ENCODE measurements around the gene CFAP77. TPM values are rescaled to one million over a fixed set of nuclear protein-coding genes. Genes with fewer than 3 reads are reported as not detected.

CFAP77 gene
- total RNA-seq, 4 donors from 2014 or later, result not detected

DNA sequence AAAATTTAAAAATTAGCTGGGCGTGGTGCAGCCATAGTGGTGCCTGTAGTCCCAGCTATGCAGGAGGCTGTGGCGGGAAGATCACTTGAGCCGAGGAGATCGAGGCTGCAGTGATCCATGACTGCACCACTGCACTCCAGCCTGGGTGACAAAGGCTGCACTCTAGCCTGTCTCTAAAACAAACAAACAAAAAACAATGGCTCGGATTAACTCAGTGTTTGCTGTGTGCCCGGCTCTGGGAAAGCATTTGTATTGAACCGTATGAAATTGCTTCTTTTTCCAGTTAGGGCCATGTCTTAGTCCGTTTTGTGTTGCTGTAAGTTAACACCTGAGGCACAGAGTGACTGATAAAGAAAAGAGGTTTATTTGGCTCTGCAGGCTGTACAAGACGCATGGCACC is 62.6 kb downstream of the CFAP77 start:
- intact Hi-C loops (cut with DNase I; ENCODE audit: low total_unique reads), result no loop called here
- 69% methylated on average over 9 of the region's 9 CpGs; no CpG with 5 or more reads in 1 of the 2 donors for WGBS, 2 donors (ENCODE audit: low coverage in 1 of 2)
- H3K27me3 ChIP-seq, result peaks cover 12% of the 10 kb centered on the region

DNA sequence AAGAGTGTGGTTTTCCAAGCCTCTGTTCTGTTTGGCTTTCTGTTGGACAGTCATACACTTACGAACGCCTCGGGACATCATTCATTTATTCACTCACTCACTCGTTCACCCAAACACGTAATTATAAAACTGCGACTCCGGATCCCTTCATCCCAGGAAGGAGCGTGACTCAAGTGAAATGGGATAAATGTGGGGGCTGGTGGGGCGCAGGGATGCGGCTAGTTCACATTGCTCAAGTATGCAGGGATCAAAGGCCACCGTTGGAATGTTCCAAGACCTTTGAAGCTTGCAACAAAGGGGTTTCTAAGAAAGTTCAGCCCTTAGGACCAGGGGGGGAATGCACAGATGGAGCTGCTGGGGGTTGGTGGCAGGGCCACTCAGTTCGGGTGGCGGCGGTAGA is 64.2 kb downstream of the CFAP77 start:
- intact Hi-C loops (cut with DNase I; ENCODE audit: low total_unique reads) (no loop called here), in situ Hi-C loops (cut with MboI; ENCODE audit: low pct_ligation_motif_present in 1 of 4, low pct_unique_long_range_greater_than_20kb in 1 of 4, low sequenced_read_pairs in 3 of 4) (no loop called here)
- H3K4me3 ChIP-seq, result no peak overlapping the region
- no peak for DNase-seq
- H3K27ac ChIP-seq, result no peak overlapping the region
- no peak for TF ChIP-seq POLR2AphosphoS5 (IDR thresholded peaks at IDR 0.05)
- TF ChIP-seq, protein P1, sequence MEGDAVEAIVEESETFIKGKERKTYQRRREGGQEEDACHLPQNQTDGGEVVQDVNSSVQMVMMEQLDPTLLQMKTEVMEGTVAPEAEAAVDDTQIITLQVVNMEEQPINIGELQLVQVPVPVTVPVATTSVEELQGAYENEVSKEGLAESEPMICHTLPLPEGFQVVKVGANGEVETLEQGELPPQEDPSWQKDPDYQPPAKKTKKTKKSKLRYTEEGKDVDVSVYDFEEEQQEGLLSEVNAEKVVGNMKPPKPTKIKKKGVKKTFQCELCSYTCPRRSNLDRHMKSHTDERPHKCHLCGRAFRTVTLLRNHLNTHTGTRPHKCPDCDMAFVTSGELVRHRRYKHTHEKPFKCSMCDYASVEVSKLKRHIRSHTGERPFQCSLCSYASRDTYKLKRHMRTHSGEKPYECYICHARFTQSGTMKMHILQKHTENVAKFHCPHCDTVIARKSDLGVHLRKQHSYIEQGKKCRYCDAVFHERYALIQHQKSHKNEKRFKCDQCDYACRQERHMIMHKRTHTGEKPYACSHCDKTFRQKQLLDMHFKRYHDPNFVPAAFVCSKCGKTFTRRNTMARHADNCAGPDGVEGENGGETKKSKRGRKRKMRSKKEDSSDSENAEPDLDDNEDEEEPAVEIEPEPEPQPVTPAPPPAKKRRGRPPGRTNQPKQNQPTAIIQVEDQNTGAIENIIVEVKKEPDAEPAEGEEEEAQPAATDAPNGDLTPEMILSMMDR (IDR thresholded peaks at IDR 0.05), result no peak
- no peak for TF ChIP-seq EP300 (IDR thresholded peaks at IDR 0.05; ENCODE audit: low read depth)
- TF ChIP-seq POLR2A (IDR thresholded peaks at IDR 0.05), result no peak
- no peaks in the 10 kb centered on the region for H3K36me3 ChIP-seq
- peaks cover 11% of the 10 kb centered on the region for H3K27me3 ChIP-seq
- H3K9me3 ChIP-seq, result no peaks in the 10 kb centered on the region
- WGBS, 2 donors (ENCODE audit: low coverage in 1 of 2), result 71 to 77% methylated on average over 13 to 14 of the region's 14 CpGs
- H3K4me1 ChIP-seq, result no peaks in the 10 kb centered on the region

More for the DNA sequence above, 62.6 kb downstream of the CFAP77 start:
- H3K27ac ChIP-seq, result no peak overlapping the region
- in situ Hi-C loops (cut with MboI; ENCODE audit: low pct_ligation_motif_present in 1 of 4, low pct_unique_long_range_greater_than_20kb in 1 of 4, low sequenced_read_pairs in 3 of 4), result no loop called here
- no peaks in the 10 kb centered on the region for H3K36me3 ChIP-seq
- H3K9me3 ChIP-seq, result no peaks in the 10 kb centered on the region
- H3K4me3 ChIP-seq, result no peak overlapping the region
- no peaks in the 10 kb centered on the region for H3K4me1 ChIP-seq
- TF ChIP-seq POLR2AphosphoS5 (IDR thresholded peaks at IDR 0.05), result no peak
- TF ChIP-seq POLR2A (IDR thresholded peaks at IDR 0.05), result no peak
- TF ChIP-seq EP300 (IDR thresholded peaks at IDR 0.05; ENCODE audit: low read depth), result no peak
- TF ChIP-seq, protein P1 (IDR thresholded peaks at IDR 0.05), result no peak
- DNase-seq, result no peak

DNA sequence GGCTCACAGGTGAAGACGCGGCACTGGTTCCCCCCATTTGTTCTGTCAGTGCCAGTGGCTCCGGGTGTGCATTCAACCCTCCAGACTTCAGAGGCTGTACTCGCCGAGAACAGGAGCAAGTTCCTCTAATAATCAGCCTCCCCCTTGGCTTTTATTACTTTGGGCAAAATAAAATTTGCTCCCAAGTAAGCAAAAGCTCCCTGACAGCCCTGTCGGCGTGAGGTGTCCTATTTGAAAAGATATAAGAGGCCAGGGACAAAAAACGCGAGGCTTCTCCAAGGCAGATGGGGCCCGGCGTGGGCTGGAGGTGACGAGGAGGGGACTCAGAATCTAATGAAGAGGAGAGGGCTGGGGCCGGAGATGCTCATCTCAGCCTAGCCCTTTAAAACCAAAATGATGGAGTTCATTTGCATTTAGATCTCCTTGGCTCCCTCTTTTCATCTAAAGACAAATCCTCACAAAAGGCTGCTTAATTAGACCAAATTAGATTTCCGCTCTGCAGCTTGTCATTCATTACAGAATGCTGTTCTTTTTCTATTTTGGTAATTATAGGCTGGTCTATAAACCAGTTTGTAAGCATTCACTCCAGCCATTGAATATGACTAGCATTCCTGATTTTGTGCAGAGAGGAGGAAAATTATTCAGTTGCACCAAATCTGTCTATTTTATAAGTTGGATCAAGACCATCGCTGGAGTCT is 68.5 kb downstream of the CFAP77 start:
- TF ChIP-seq, protein P1 (IDR thresholded peaks at IDR 0.05), result no peak
- no peak for TF ChIP-seq POLR2A (IDR thresholded peaks at IDR 0.05)
- no peak for TF ChIP-seq POLR2AphosphoS5 (IDR thresholded peaks at IDR 0.05)
- no peak for TF ChIP-seq EP300 (IDR thresholded peaks at IDR 0.05; ENCODE audit: low read depth)
- Histone ChIP-seq H3K9me3 (no peaks in the 10 kb centered on the region), H3K27ac (no peak overlapping the region), H3K4me3 (no peak overlapping the region), H3K4me1 (no peaks in the 10 kb centered on the region), H3K36me3 (no peaks in the 10 kb centered on the region), H3K27me3 (peaks cover 42% of the 10 kb centered on the region)
- no peak for DNase-seq
- in situ Hi-C loops (cut with MboI; ENCODE audit: low pct_ligation_motif_present in 1 of 4, low pct_unique_long_range_greater_than_20kb in 1 of 4, low sequenced_read_pairs in 3 of 4), result no loop called here
- intact Hi-C loops (cut with DNase I; ENCODE audit: low total_unique reads), result no loop called here
- WGBS, 2 donors (ENCODE audit: low coverage in 1 of 2), result 79 to 81% methylated on average over 10 to 15 of the region's 15 CpGs

DNA sequence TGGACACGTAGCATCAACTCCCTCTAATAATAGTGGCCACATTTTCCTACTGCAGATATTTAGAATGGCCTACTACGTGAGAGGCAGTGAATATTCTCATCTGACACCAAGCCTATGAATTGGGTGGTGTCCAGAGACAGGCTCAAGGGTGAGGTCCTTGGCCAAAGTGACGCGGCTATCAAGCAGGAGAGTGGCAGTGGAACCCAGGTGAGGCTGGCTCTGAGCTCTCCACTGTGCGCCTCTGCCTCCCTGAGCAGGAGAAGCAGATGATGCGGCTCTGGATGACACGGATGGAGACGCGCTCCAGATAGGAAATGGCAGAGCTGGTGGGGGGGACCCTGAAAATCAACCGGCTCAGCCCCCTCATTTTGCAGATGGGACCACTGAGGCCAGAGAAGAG is 69.7 kb downstream of the CFAP77 start:
- intact Hi-C loops (cut with DNase I; ENCODE audit: low total_unique reads), result no loop called here
- H3K27ac ChIP-seq, result no peak overlapping the region
- no peak overlapping the region for H3K4me3 ChIP-seq
- in situ Hi-C loops (cut with MboI; ENCODE audit: low pct_ligation_motif_present in 1 of 4, low pct_unique_long_range_greater_than_20kb in 1 of 4, low sequenced_read_pairs in 3 of 4), result no loop called here
- 87% methylated on average over 10 of the region's 10 CpGs; no CpG with 5 or more reads in 1 of the 2 donors for WGBS, 2 donors (ENCODE audit: low coverage in 1 of 2)
- H3K36me3 ChIP-seq, result no peaks in the 10 kb centered on the region
- no peaks in the 10 kb centered on the region for H3K4me1 ChIP-seq
- no peak for DNase-seq
- TF ChIP-seq, protein P1 (IDR thresholded peaks at IDR 0.05), result no peak
- TF ChIP-seq POLR2AphosphoS5 (IDR thresholded peaks at IDR 0.05) (no peak), POLR2A (IDR thresholded peaks at IDR 0.05) (no peak), EP300 (IDR thresholded peaks at IDR 0.05; ENCODE audit: low read depth) (no peak)
- peaks cover 46% of the 10 kb centered on the region for H3K27me3 ChIP-seq
- H3K9me3 ChIP-seq, result no peaks in the 10 kb centered on the region

All from transverse colon (tissue), 4 donors.